Adrenal gland (tissue), 12 donors: ENCODE results near the gene DEAF1. TPM values are rescaled to one million over a fixed set of nuclear protein-coding genes. Genes with fewer than 3 reads are reported as not detected.

Experiments
- DNase-seq, 7 donors: peaks; one replicate each; pipeline ENCODE4 v3.0.0-alpha.2; 2019 to 2020
- H3K27ac ChIP-seq, 5 donors: fragments of 200-600 bp; sonication (generic) in 4 of 5; 1 replicate in 3 of 5; 2 replicates in 2 of 5; pipeline versions ENCODE4 v1.5.1 to v1.8.0; 2016 to 2020; ENCODE audit warnings: mild to moderate bottlenecking in 1 of 5
- H3K27me3 ChIP-seq: fragments of 200-600 bp; 2 replicates; pipeline ENCODE4 v1.8.0; 2021
- H3K36me3 ChIP-seq, 2 donors: fragments of 200-600 bp; replicated peaks in 1 of 2; 1 replicate in 1 of 2; 2 replicates in 1 of 2; pipeline versions ENCODE4 v1.5.1 to v1.8.0; 2018 to 2022
- H3K4me1 ChIP-seq, 2 donors: fragments of 200-600 bp; replicated peaks in 1 of 2; 1 replicate in 1 of 2; 2 replicates in 1 of 2; pipeline versions ENCODE4 v1.5.1 to v1.8.0; 2018 to 2021
- H3K4me3 ChIP-seq, 4 donors: fragments of 200-600 bp; sonication (generic) in 3 of 4; one replicate each; pipeline ENCODE4 v1.5.1; 2016 to 2018
- H3K9me3 ChIP-seq, 3 donors: fragments of 200-600 bp; sonication (generic) in 1 of 3; replicated peaks in 1 of 3; 1 replicate in 2 of 3; 2 replicates in 1 of 3; pipeline versions ENCODE4 v1.5.1 to v1.8.0; 2016 to 2021
- CTCF ChIP-seq, 6 experiments: fragments of 450-650 bp in 4 of 6; fragments of 200-600 bp in 2 of 6; sonication (generic) in 1 of 6; IDR thresholded peaks; 1 replicate in 5 of 6; 2 replicates in 1 of 6; pipeline versions ENCODE4 v1.5.1 to v1.8.0; 2016 to 2021; ENCODE audit warnings: antibody characterized with exemption in 6 of 6, mild to moderate bottlenecking in 2 of 6, moderate library complexity in 1 of 6
- POLR2A ChIP-seq, 2 donors: fragments of 450-650 bp; IDR thresholded peaks; one replicate each; pipeline ENCODE4 v1.6.1; 2017; ENCODE audit warnings: antibody characterized with exemption in 2 of 2, mild to moderate bottlenecking in 2 of 2, moderate library complexity in 1 of 2
- WGBS, 4 donors: extraction: QIAGEN DNeasy Blood & Tissue Kit in 2 of 4; methylation state at CpG; one replicate each; pipeline versions ENCODE4 v1.1.5 to v1.1.7; 2013 to 2017; 5-methylcytosine and 5-hydroxymethylcytosine counted together
- intact Hi-C, 2 donors: fragments of 100-400 bp; cut with DNase I; formaldehyde crosslinking; loops; one replicate each; pipeline versions ENCODE4 v1.14.1 to v1.15.0; 2022 to 2023
- polyA plus RNA-seq, 3 donors: library from polyadenylated mRNA; stranded (reverse); fragments of 200-250 nt in 2 of 3; fragments of 350-450 nt in 1 of 3; fragmentation: Illumina TruSeq in 1 of 3; extraction: RNeasy Lipid Tissue Mini Kit (QIAGEN cat#74804) in 1 of 3; gene quantifications; one replicate each; pipeline ENCODE4 v1.2.3, GENCODE V29; 2013 to 2014
- total RNA-seq, 9 donors: library from RNA; depleted of rRNA in 4 of 9; stranded (reverse); fragments of >200 nt in 4 of 9; fragments of 120-200 nt in 1 of 9; fragmentation: NEBNext Ultra II Directional in 1 of 9; extraction: Animal tissue kit (Norgen Biotek cat#: 25700) in 1 of 9; gene quantifications; one replicate each; pipeline versions ENCODE4 v1.1.0 to v1.2.4, GENCODE V29; 2013 to 2023
- donor health status: healthy with polysubstance abuse.
- donor health status: Bipolar disorder and iron deficiency.
- donor health status: DM: yes; HTN: yes; CAD: no.
- donor health status: DM: no; HTN: no; CAD: no.
- donor health status: DM: no; HTN: no; CAD: no.
- donor health status: DM: yes; HTN: yes; CAD: no.

Gene DEAF1
- total and polyA plus RNA-seq, 12 donors: 20.6 to 131 (median 55.5) TPM

- H3K36me3 ChIP-seq: peaks cover 0 to 41% of the 10 kb centered on the region in 2 donors
- intact Hi-C loops: loop anchor here in 1 of 2 donors (5.0 kb wide), 1 partner anchor 58 kb away; no protein-coding TSS in a partner anchor
- H3K27me3 ChIP-seq: no peaks in the 10 kb centered on the region
- H3K4me3 ChIP-seq: peak overlapping the region in 3 of 4 donors; percentile 23 to 66 (median 28)
- H3K4me1 ChIP-seq: peaks cover 0 to 14% of the 10 kb centered on the region in 2 donors
- peak in 1 of 7 donors; percentile 56 for DNase-seq
- TF ChIP-seq CTCF (IDR thresholded peaks at IDR 0.05) (no peak), POLR2A (IDR thresholded peaks at IDR 0.05) (no peak)
- H3K9me3 ChIP-seq: no peaks in the 10 kb centered on the region
- WGBS, 4 donors: 64 to 89% (median 73%) methylated on average over 21 to 68 of the region's 68 CpGs
- H3K27ac ChIP-seq: peak overlapping the region in 4 of 5 donors; percentile 66 to 98 (median 86)
Measured at GRCh38 chr11:614623-615503, 80.2 kb downstream of the DEAF1 start.

GRCh38 chr11:614021-614622 lies 80.9 kb downstream of the DEAF1 start:
- intact Hi-C loops: loop anchor here in 1 of 2 donors (5.0 kb wide), 1 partner anchor 57 kb away; no protein-coding TSS in a partner anchor
- no peak overlapping the region for H3K4me3 ChIP-seq

GRCh38 chr11:613369-613968 lies 81.6 kb downstream of the DEAF1 start:
- Histone ChIP-seq H3K36me3 (peaks cover 0 to 55% of the 10 kb centered on the region in 2 donors), H3K4me1 (peaks cover 0 to 17% of the 10 kb centered on the region in 2 donors), H3K27me3 (no peaks in the 10 kb centered on the region), H3K4me3 (no peak overlapping the region), H3K27ac (peak overlapping the region in 2 of 5 donors; percentile 26 to 98), H3K9me3 (no peaks in the 10 kb centered on the region)
- intact Hi-C loops: loop anchor here in 1 of 2 donors (5.0 kb wide), 1 partner anchor 56 kb away; no protein-coding TSS in a partner anchor
- peak in 3 of 7 donors; percentile 50 to 86 (median 63) for DNase-seq
- no peak for TF ChIP-seq CTCF (IDR thresholded peaks at IDR 0.05)
- 69 to 79% (median 75%) methylated on average over 10 to 36 of the region's 36 CpGs for WGBS, 4 donors

More at GRCh38 chr11:614021-614622, 80.9 kb downstream of the DEAF1 start:
- Histone ChIP-seq H3K36me3 (peaks cover 0 to 48% of the 10 kb centered on the region in 2 donors), H3K4me1 (peaks cover 0 to 14% of the 10 kb centered on the region in 2 donors), H3K27me3 (no peaks in the 10 kb centered on the region), H3K9me3 (no peaks in the 10 kb centered on the region), H3K27ac (peak overlapping the region in 2 of 5 donors; percentile 12 to 98)
- 77 to 83% (median 80%) methylated on average over 6 to 14 of the region's 14 CpGs for WGBS, 4 donors
- TF ChIP-seq CTCF (IDR thresholded peaks at IDR 0.05) (no peak), POLR2A (IDR thresholded peaks at IDR 0.05) (no peak)
- DNase-seq: peak in 1 of 7 donors; percentile 54

DNA sequence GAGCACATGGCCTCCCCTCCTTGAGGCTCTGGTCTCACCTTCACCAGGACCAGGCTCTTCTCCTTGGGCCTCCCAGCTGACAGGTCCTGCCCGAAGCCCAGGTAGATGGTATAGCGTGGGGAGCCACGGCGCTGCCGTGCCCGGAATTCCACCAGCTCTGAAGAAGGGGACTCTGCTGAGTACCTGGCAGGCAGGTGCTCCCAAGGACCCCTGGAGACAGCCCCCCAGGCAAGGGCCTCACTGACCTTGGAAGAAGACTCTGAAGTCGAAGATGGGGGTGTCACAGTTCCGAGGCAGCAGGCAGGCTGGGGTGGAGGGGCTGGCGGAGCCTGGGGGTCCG lies 82.1 kb downstream of the DEAF1 start:
- Histone ChIP-seq H3K9me3 (no peaks in the 10 kb centered on the region), H3K4me3 (no peak overlapping the region), H3K4me1 (peaks cover 0 to 23% of the 10 kb centered on the region in 2 donors), H3K27me3 (no peaks in the 10 kb centered on the region), H3K27ac (peak overlapping the region in 2 of 5 donors; percentile 26 to 98), H3K36me3 (peaks cover 0 to 60% of the 10 kb centered on the region in 2 donors)
- intact Hi-C loops: loop anchor here in 1 of 2 donors (5.0 kb wide), 1 partner anchor 56 kb away; no protein-coding TSS in a partner anchor
- no peak for DNase-seq
- TF ChIP-seq CTCF (IDR thresholded peaks at IDR 0.05) (no peak), POLR2A (IDR thresholded peaks at IDR 0.05) (no peak)
- WGBS, 4 donors: 88 to 92% (median 90%) methylated on average over 4 to 10 of the region's 10 CpGs; no CpG with 5 or more reads in 1 of the 4 donors
